Muscle layer of colon (tissue), 2 donors: ENCODE measurements around the gene ALPL.

Experiments used
- H3K27ac ChIP-seq: one replicate; pipeline ENCODE4 v1.7.0; 2013; ENCODE audit warnings: low read depth, mild to moderate bottlenecking, low read length, moderate library complexity
- H3K27me3 ChIP-seq, 2 donors: one replicate each; pipeline ENCODE4 v1.7.0; 2013; ENCODE audit warnings: low read length in 2 of 2, mild to moderate bottlenecking in 2 of 2; ENCODE audit not compliant: insufficient read depth in 2 of 2, control insufficient read depth in 1 of 2
- H3K36me3 ChIP-seq: one replicate; pipeline ENCODE4 v1.7.0; 2013; ENCODE audit warnings: mild to moderate bottlenecking, low read length; ENCODE audit not compliant: insufficient read depth
- H3K4me1 ChIP-seq: one replicate; pipeline ENCODE4 v1.7.0; 2013; ENCODE audit warnings: mild to moderate bottlenecking, low read length; ENCODE audit not compliant: insufficient read depth
- H3K4me3 ChIP-seq, 2 donors: one replicate each; pipeline ENCODE4 v1.7.0; 2013; ENCODE audit warnings: low read length in 2 of 2, low read depth in 1 of 2, mild to moderate bottlenecking in 1 of 2, moderate library complexity in 1 of 2
- H3K9ac ChIP-seq: one replicate; pipeline ENCODE4 v1.7.0; 2013; ENCODE audit warnings: low read length
- H3K9me3 ChIP-seq: one replicate; pipeline ENCODE4 v1.7.0; 2013; ENCODE audit warnings: mild to moderate bottlenecking, low read length
- donor health status: abdominal sarcoma.
- donor health status: Adenocarcinoma of cecum.

ALPL gene

GRCh38 chr1:21594935-21595897 lies 86.0 kb downstream of the ALPL start:
- Histone ChIP-seq H3K27me3 (peaks cover 3 to 27% of the 10 kb centered on the region in 2 donors), H3K9ac (no peak overlapping the region), H3K27ac (no peak overlapping the region), H3K36me3 (no peaks in the 10 kb centered on the region), H3K4me3 (no peak overlapping the region), H3K9me3 (no peaks in the 10 kb centered on the region), H3K4me1 (no peaks in the 10 kb centered on the region)

- peaks cover 3 to 23% of the 10 kb centered on the region in 2 donors for H3K27me3 ChIP-seq
- no peaks in the 10 kb centered on the region for H3K4me1 ChIP-seq
- no peak overlapping the region for H3K27ac ChIP-seq
- no peak overlapping the region for H3K9ac ChIP-seq
- no peaks in the 10 kb centered on the region for H3K9me3 ChIP-seq
- H3K36me3 ChIP-seq: no peaks in the 10 kb centered on the region
- no peak overlapping the region for H3K4me3 ChIP-seq
Measured at GRCh38 chr1:21596174-21596573, 87.0 kb downstream of the ALPL start.

- no peak overlapping the region for H3K4me3 ChIP-seq
- H3K36me3 ChIP-seq: no peaks in the 10 kb centered on the region
- H3K9ac ChIP-seq: no peak overlapping the region
- no peaks in the 10 kb centered on the region for H3K4me1 ChIP-seq
- H3K9me3 ChIP-seq: no peaks in the 10 kb centered on the region
- no peak overlapping the region for H3K27ac ChIP-seq
- H3K27me3 ChIP-seq: peaks cover 3 to 19% of the 10 kb centered on the region in 2 donors
Measured at GRCh38 chr1:21596628-21597027, 87.4 kb downstream of the ALPL start.

- no peaks in the 10 kb centered on the region for H3K4me1 ChIP-seq
- no peaks in the 10 kb centered on the region for H3K9me3 ChIP-seq
- no peaks in the 10 kb centered on the region for H3K36me3 ChIP-seq
- no peak overlapping the region for H3K27ac ChIP-seq
- peaks cover 3 to 20% of the 10 kb centered on the region in 2 donors for H3K27me3 ChIP-seq
- H3K4me3 ChIP-seq: no peak overlapping the region
- H3K9ac ChIP-seq: no peak overlapping the region
Measured at GRCh38 chr1:21597753-21598152, 88.5 kb downstream of the ALPL start.

GRCh38 chr1:21598417-21598816 lies 89.2 kb downstream of the ALPL start:
- H3K4me3 ChIP-seq: no peak overlapping the region
- H3K4me1 ChIP-seq: no peaks in the 10 kb centered on the region
- peaks cover 3 to 22% of the 10 kb centered on the region in 2 donors for H3K27me3 ChIP-seq
- no peaks in the 10 kb centered on the region for H3K36me3 ChIP-seq
- no peak overlapping the region for H3K9ac ChIP-seq
- no peak overlapping the region for H3K27ac ChIP-seq
- H3K9me3 ChIP-seq: no peaks in the 10 kb centered on the region

GRCh38 chr1:21598904-21599303 lies 89.7 kb downstream of the ALPL start:
- Histone ChIP-seq H3K9me3 (no peaks in the 10 kb centered on the region), H3K27me3 (peaks cover 3 to 22% of the 10 kb centered on the region in 2 donors), H3K27ac (no peak overlapping the region), H3K9ac (no peak overlapping the region), H3K4me1 (no peaks in the 10 kb centered on the region), H3K4me3 (no peak overlapping the region), H3K36me3 (no peaks in the 10 kb centered on the region)

GRCh38 chr1:21599402-21599801 lies 90.2 kb downstream of the ALPL start:
- no peak overlapping the region for H3K9ac ChIP-seq
- H3K4me3 ChIP-seq: no peak overlapping the region
- H3K27ac ChIP-seq: no peak overlapping the region
- H3K9me3 ChIP-seq: no peaks in the 10 kb centered on the region
- no peaks in the 10 kb centered on the region for H3K4me1 ChIP-seq
- H3K27me3 ChIP-seq: peaks cover 3 to 22% of the 10 kb centered on the region in 2 donors
- H3K36me3 ChIP-seq: no peaks in the 10 kb centered on the region

- Histone ChIP-seq H3K9ac (no peak overlapping the region), H3K4me1 (no peaks in the 10 kb centered on the region), H3K27ac (no peak overlapping the region), H3K36me3 (no peaks in the 10 kb centered on the region), H3K9me3 (no peaks in the 10 kb centered on the region), H3K4me3 (no peak overlapping the region), H3K27me3 (peaks cover 3 to 11% of the 10 kb centered on the region in 2 donors)
Measured at GRCh38 chr1:21601278-21602048, 92.2 kb downstream of the ALPL start.

- H3K9me3 ChIP-seq: no peaks in the 10 kb centered on the region
- H3K4me3 ChIP-seq: no peak overlapping the region
- no peak overlapping the region for H3K27ac ChIP-seq
- no peaks in the 10 kb centered on the region for H3K36me3 ChIP-seq
- no peaks in the 10 kb centered on the region for H3K4me1 ChIP-seq
- H3K9ac ChIP-seq: no peak overlapping the region
- peaks cover 0 to 14% of the 10 kb centered on the region in 2 donors for H3K27me3 ChIP-seq
Measured at GRCh38 chr1:21603177-21604138, 94.2 kb downstream of the ALPL start.

- no peaks in the 10 kb centered on the region for H3K9me3 ChIP-seq
- peaks cover 0 to 14% of the 10 kb centered on the region in 2 donors for H3K27me3 ChIP-seq
- H3K4me1 ChIP-seq: no peaks in the 10 kb centered on the region
- H3K9ac ChIP-seq: no peak overlapping the region
- no peaks in the 10 kb centered on the region for H3K36me3 ChIP-seq
- H3K27ac ChIP-seq: no peak overlapping the region
- no peak overlapping the region for H3K4me3 ChIP-seq
Measured at GRCh38 chr1:21604208-21604957, 95.2 kb downstream of the ALPL start.
